ENCODE results near the gene MRPL20. TPM values are rescaled to one million over a fixed set of nuclear protein-coding genes. Genes with fewer than 3 reads are reported as not detected.
"Not testable (repeated sequence)": the region's sequence is repeated elsewhere in the genome, so short reads cannot be mapped to it uniquely, and the experiment has no call there.

The MRPL20 gene
- 126 and 134 TPM in 2 replicates for total RNA-seq (2014; rRNA removed)
- 229 TPM for polyA plus RNA-seq (2012)

- DNase-seq (ENCODE audit: low read depth) = peak; percentile 89
Observed at GRCh38 chr1:1406821-1407635, at the start of gene MRPL20. Gene MRPL20, minus strand, starts transcription at chr1:1407293. Its CDS starts 76 bp downstream, at chr1:1407217.

GRCh38 chr1:1456683-1457255 lies 49.7 kb upstream of the MRPL20 start:
- DNase-seq (ENCODE audit: low read depth) = not testable (repeated sequence)

GRCh38 chr1:1455934-1456333 lies 48.8 kb upstream of the MRPL20 start:
- not testable (repeated sequence) for DNase-seq (ENCODE audit: low read depth)

- DNase-seq (ENCODE audit: low read depth) = no peak
Observed at GRCh38 chr1:1455366-1455884, 48.3 kb upstream of the MRPL20 start.

- DNase-seq (ENCODE audit: low read depth) = not testable (repeated sequence)
Observed at GRCh38 chr1:1454286-1455056, 47.4 kb upstream of the MRPL20 start.

- no peak for DNase-seq (ENCODE audit: low read depth)
Observed at GRCh38 chr1:1452882-1453281, 45.8 kb upstream of the MRPL20 start.

GRCh38 chr1:1452365-1452739 lies 45.3 kb upstream of the MRPL20 start:
- not testable (repeated sequence) for DNase-seq (ENCODE audit: low read depth)

GRCh38 chr1:1451696-1452364 lies 44.7 kb upstream of the MRPL20 start:
- DNase-seq (ENCODE audit: low read depth) = no peak

- not testable (repeated sequence) for DNase-seq (ENCODE audit: low read depth)
Observed at GRCh38 chr1:1450616-1451015, 43.5 kb upstream of the MRPL20 start.

GRCh38 chr1:1449099-1449739 lies 42.1 kb upstream of the MRPL20 start, which contains the start of gene ATAD3C:
Gene ATAD3C, plus strand, starts transcription at chr1:1449689. Its CDS starts 995 bp downstream, at chr1:1450684.
- DNase-seq (ENCODE audit: low read depth) = no peak

- not testable (repeated sequence) for DNase-seq (ENCODE audit: low read depth)
Observed at GRCh38 chr1:1446631-1447030, 39.5 kb upstream of the MRPL20 start.

GRCh38 chr1:1442069-1442770 lies 35.1 kb upstream of the MRPL20 start:
- no peak for DNase-seq (ENCODE audit: low read depth)

- DNase-seq (ENCODE audit: low read depth) = peak; percentile 26
Observed at GRCh38 chr1:1441002-1441888, 34.2 kb upstream of the MRPL20 start.

- DNase-seq (ENCODE audit: low read depth) = no peak
Observed at GRCh38 chr1:1440262-1441001, 33.3 kb upstream of the MRPL20 start.

- no peak for DNase-seq (ENCODE audit: low read depth)
Observed at GRCh38 chr1:1439546-1440261, 32.6 kb upstream of the MRPL20 start.

GRCh38 chr1:1438531-1439381 lies 31.7 kb upstream of the MRPL20 start:
- no peak for DNase-seq (ENCODE audit: low read depth)

GRCh38 chr1:1437904-1438376 lies 30.8 kb upstream of the MRPL20 start:
- DNase-seq (ENCODE audit: low read depth) = no peak
